Retinal pigment epithelial cell (primary cell): ENCODE data around the gene SPATA31A3.
"Not testable (repeated sequence)": the region's sequence is repeated elsewhere in the genome, so short reads cannot be mapped to it uniquely, and the experiment has no call there.

ENCODE experiments used
- DNase-seq: peaks from one replicate; pipeline ENCODE4 v3.0.0-alpha.2; 2010; ENCODE audit warnings: low read depth
- H3K4me3 ChIP-seq: 2 replicates; pipeline ENCODE4 v1.5.1; 2011; ENCODE audit warnings: mild to moderate bottlenecking, low read length, control low read depth, moderate library complexity

SPATA31A3 gene

GRCh38 chr9:66992450-66992849 is at the start of gene SPATA31A3:
TSS of gene SPATA31A3 (minus strand) at chr9:66992550. CDS start at chr9:66992521, 29 bp downstream.
- not testable (repeated sequence) for DNase-seq, H3K4me3 ChIP-seq

GRCh38 chr9:66952576-66952975 is 39.8 kb downstream of the SPATA31A3 start:
- not testable (repeated sequence) for H3K4me3 ChIP-seq, DNase-seq

DNA sequence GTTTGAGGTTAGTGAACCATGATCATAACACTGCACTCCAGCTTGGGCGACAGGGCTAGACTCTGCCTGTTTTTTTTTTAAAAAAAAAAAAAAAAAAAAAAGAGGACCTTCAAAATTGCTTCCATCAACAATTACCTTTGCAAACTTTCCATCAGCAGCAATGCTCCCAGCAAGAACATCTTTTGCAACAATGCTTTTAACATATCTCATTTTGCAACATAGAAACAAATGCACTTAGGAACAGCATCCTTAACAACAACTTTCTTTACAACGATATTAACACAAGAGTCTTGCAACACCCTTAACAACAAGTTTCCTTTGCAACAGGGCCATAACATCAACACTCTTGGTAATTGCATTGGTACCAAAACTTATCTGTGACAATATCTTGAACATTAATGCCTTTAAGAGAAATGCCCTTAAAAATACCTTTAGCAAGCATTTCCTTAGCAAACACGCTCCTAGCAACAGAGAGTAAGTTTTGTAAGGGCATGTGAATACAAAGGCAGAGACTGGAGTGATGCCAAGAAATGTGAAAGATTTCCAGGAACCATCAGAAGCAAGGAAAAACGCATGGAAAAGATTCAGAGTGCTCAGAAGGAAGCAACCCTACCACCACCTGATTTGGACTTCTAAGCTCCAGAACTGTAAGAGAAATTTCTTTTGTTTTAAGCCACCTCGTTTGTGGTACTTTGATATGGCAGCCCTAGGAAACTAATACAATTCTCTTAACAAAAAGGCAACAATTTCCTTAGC is 49.8 kb downstream of the SPATA31A3 start:
- peak; percentile 48 for DNase-seq
- not testable (repeated sequence) for H3K4me3 ChIP-seq

GRCh38 chr9:66939878-66940830 is 52.2 kb downstream of the SPATA31A3 start:
- DNase-seq, H3K4me3 ChIP-seq: not testable (repeated sequence)

DNA sequence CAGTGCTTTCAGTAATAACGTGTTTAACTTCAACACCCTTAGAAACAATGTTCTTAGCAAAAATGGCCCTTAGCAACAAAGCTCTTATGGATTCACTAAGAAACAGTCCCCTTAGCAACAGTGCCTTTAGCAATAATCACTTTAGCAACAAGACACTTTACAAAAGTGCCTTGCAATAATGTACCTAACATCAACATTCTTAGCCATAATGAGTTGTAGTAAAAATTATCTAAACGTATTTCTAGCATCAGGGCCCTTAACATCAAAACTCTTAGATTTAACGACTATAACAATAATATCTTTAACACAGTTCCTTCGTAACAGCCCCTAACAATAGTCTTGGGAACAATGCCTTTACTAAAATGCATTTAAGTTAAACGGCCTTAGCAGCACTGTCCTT is 54.0 kb downstream of the SPATA31A3 start:
- not testable (repeated sequence) for H3K4me3 ChIP-seq, DNase-seq

DNA sequence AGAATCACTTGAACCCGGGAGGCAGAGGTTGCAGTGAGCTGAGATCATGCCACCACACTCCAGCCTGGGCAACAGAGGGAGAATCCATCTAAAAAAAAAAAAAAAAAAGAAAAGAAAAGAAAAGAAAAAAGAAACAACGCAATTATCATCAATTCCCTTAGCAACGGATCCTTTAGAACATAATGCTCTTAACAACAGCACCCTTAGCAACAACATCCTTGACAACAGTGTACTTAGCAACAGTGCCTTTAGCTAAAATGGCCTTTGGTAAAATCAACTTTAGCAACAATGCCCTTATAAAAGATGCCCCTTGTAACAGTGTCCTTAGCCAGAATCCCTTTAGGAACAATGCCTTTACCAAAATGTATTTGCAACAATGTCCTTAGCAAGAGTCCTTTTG is 54.7 kb downstream of the SPATA31A3 start:
- DNase-seq, H3K4me3 ChIP-seq: not testable (repeated sequence)
